ENCODE data around the gene NMNAT3.

- TF ChIP-seq, protein P1, sequence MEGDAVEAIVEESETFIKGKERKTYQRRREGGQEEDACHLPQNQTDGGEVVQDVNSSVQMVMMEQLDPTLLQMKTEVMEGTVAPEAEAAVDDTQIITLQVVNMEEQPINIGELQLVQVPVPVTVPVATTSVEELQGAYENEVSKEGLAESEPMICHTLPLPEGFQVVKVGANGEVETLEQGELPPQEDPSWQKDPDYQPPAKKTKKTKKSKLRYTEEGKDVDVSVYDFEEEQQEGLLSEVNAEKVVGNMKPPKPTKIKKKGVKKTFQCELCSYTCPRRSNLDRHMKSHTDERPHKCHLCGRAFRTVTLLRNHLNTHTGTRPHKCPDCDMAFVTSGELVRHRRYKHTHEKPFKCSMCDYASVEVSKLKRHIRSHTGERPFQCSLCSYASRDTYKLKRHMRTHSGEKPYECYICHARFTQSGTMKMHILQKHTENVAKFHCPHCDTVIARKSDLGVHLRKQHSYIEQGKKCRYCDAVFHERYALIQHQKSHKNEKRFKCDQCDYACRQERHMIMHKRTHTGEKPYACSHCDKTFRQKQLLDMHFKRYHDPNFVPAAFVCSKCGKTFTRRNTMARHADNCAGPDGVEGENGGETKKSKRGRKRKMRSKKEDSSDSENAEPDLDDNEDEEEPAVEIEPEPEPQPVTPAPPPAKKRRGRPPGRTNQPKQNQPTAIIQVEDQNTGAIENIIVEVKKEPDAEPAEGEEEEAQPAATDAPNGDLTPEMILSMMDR (IDR thresholded peaks at IDR 0.05), result no peak
- TF ChIP-seq POLR2AphosphoS5 (IDR thresholded peaks at IDR 0.05) (no peak), POLR2A (IDR thresholded peaks at IDR 0.05) (no peak)
Observed at GRCh38 chr3:139633511-139633910, 44.3 kb downstream of the NMNAT3 start.

All from breast epithelium (tissue), 3 donors.